Hematopoietic multipotent progenitor cell (in vitro differentiated cells): Measurements from ENCODE around the gene BMPR1A. TPM values are rescaled to one million over a fixed set of nuclear protein-coding genes. Genes with fewer than 3 reads are reported as not detected.
A peak's percentile ranks its signal among the peaks of the same experiment; 100 is the strongest.

ENCODE experiments used
- DNase-seq, 3 donors: peaks; one replicate each; pipeline ENCODE4 v3.0.0-alpha.2; 2011 to 2015; ENCODE audit warnings: low read depth in 2 of 3, low spot score in 2 of 3
- total RNA-seq: library from RNA; depleted of rRNA; stranded (reverse); fragments of >200 nt; gene quantifications from one replicate; pipeline ENCODE4 v1.2.3, GENCODE V29; 2012

The BMPR1A gene
- total RNA-seq, 1 donor = under 0.01 TPM

DNA sequence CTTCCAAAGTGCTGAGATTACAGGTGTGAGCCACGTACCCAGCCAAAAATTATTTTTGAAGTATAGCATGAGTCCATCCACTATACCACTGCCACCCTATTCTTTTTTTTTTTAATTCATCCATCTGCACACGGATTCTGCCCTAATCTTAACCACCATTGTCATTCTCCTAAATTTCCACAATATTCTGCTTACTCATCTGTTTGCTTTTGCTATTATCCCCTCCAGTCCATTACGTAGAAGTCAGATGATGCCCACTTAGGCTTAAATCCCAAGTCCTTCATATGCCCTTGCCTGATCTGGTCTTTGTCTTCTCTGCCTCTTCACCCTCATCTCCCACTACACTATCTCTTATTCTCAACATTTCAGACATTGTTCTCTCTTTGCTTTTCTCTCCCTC, 114.3 kb downstream of the BMPR1A start:
- DNase-seq = no peak

DNA sequence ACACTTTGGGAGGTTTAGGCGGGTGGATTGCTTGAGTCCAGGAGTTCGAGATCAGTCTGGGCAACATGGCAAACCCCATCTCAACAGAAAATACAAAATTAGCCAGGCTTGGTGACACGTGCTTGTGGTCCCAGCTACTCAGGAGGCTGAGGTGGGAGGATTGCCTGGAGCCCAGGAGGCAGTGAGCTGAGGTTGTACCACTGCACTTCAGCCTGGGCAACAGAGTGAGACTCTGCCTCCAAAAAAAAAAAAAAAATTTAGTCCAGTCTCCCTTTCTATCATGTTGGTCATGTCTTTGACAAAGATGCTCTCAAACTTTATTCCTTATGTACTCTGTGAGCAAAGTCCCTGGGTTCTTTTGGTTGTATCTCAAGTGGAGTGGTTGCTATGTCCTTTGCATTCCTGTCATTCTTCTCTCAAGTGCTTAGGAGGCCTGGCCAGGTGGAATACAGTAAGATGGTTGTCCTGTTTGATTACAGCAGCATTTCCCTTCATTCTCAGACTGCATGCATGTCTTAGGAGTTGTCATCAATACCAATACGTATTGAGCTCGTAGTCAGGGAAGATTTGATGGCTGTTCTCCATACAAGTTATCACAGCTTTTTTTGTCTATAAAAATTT, 115.3 kb downstream of the BMPR1A start:
- no peak for DNase-seq

DNA sequence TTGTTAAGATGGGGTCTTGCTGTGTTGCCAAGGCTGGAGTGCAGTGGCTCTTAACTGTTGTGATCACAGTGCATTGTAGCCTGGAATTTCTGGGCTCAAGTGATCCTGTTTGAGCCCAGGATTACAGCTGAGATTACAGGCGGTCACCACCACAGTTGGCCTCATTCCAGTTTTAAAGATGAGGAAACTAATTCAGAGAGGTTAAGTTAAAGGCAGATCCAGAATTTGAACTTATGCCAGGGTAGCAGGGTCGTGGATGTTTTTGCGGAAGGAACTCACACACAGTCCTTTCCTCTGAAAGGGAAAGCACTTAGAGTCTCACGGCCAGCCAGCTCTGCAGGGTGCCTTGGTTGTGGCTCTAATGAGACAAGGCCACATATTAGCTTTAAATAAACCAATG, 116.3 kb downstream of the BMPR1A start:
- DNase-seq = peak in 2 of 3 donors; percentile 18 to 63

DNA sequence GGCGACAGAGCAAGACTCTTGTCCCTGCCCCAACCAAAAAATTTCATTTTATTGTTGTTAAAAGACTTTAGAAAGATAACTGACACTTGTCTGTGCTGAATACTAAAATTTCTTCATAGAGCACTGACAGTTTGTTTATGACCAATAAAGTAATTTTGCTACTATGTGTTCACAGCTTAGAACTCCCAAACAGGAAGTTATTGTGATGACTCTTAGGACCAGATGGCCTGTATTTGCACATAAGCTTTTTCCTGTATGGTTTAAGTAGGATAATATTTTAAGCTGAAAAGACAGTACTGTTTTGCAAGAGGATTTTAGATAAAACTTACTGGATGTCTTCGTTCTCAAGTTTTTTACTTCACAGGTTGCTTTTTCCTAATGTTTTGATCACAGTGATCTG, 120.3 kb downstream of the BMPR1A start:
- peak in 2 of 3 donors; percentile 46 to 74 for DNase-seq

DNA sequence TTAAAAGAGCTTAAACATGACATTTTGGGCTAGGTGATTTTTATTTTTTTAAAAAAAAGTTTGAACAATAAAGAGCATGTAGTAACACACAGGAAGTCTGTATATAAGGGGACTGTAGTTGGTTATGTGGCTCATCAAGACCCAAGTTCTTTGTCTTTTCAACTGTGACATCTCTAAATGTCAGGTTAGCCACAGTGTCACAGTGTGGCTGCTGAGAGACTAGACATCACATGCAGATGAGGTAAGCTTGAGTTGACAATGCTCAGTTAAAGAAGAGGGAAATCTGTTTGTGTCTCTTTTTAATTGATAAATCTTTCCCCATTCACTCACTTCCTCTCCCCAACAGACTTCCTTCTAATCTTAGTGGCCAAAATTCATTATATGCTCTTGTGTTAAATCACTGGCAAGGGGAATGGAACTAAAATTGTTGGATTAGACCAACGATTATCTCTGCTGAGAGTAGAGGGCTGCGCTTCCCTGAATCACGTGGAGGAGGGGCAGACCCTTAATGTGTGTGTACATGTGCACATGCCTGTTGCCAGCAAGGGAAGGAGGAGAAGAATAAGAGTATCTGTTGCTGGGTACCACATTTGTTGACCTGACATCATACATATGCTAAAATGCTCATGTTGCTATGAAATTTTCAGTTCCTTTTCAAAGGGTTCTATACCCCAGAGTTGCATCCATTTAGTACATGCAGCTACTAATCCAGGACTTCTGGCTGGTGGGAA, 122.7 kb downstream of the BMPR1A start:
- DNase-seq = no peak

DNA sequence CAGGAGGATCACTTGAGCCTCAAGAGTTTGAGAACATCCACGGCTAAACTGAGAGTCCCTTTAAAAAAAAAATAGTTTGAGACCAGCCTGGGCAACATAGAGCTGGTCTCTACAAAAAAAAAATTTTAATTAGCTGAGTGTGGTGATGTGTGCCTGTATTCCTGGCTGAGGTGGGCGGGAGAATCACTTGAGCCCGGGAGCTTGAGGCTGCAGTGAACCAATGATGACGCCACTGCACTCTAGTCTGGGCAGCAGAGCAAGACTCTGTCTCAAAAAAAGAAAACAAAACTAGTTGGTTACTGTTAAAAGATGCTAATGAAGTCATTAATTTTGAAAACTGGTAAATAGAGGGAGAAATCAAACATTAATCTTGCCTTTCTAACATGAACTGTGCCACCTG, 124.6 kb downstream of the BMPR1A start:
- no peak for DNase-seq

DNA sequence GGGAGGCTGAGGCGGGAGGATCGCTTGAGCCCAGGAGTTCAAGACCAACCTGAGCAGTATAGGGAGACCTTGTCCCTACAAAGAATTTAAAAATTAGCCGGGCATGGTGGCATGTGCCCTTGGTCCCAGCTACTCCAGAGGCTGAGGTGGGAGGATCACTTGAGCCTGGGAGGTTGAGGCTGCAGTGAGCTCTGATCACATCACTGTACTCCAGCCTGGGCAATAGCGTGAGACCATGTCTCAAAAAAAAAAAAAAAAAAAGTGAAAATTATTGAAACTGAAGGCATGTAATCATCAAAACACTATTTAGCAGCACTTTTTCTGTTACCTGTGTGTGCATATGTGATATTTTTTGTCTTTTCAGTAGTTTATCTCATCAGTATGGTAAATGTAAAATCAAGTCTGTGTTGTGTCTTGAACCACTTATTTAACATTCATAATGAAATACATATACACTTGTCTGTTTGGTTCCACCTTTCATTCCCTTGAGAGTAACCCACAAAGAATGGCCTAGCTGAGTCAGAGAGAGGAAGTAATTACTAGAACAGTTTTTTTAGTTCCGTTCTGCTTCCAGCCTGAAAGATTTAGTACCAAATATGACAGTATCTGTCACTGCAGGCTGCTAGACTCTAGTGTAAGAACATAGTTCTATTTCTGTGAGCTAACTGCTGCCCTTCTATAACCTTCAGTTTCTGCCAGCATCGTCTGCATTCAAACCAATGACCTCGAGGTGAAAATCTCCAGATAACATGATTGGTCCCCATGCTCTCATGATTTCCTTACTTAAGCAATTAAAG, 132.4 kb downstream of the BMPR1A start:
- DNase-seq = peak in 2 of 3 donors; percentile 73 to 93

DNA sequence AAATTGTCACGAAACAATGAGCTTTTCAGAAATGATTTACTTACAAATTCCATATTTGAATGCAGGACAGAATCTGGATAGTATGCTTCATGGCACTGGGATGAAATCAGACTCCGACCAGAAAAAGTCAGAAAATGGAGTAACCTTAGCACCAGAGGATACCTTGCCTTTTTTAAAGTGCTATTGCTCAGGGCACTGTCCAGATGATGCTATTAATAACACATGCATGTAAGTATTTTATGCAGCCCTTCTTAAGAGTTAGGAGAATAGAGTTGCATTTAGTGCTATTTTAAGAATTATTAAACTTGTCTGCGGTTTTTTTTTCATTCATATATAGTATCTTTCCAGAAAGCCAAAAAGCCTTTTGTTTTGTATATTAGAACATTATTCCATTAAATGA, 133.6 kb downstream of the BMPR1A start:
- no peak for DNase-seq

DNA sequence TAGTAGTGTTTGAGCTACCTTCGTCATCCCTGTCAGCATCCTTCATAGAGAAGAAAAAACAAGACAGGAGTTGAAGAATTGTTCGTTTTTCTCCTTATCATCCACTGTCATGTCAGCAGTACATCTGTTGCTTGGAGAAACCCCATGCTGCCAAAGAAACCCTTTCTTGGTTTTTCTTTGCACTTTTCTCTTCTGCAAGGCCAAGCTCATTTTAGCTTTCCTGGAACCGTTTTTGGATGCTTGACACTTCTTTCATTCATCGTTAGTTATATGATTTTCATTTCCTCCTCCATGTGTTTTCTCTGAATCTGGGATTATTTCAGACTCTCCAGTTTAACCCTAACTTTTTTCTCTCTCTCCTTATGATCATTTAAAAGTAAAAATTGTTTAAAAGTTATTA, 142.1 kb downstream of the BMPR1A start:
- DNase-seq = no peak

DNA sequence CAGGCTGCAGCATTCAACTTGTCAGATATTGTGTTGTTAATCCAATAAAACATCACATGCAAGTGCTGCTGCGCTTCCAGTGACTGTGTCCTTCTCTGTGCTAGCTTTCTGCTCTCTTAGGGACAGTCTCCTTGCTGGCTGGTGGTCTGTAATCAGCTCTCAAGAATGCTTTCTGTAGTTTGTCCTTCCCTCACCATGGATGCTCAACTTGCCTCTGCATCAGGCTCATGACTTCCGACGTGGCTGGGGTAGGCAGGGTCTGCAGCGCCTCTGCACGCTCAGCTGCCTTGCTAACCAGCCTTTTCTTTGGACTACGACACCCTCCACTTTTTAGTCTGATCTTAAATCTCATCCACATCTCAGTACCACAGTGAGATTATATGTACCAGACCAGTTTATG, 142.7 kb downstream of the BMPR1A start:
- no peak for DNase-seq

DNA sequence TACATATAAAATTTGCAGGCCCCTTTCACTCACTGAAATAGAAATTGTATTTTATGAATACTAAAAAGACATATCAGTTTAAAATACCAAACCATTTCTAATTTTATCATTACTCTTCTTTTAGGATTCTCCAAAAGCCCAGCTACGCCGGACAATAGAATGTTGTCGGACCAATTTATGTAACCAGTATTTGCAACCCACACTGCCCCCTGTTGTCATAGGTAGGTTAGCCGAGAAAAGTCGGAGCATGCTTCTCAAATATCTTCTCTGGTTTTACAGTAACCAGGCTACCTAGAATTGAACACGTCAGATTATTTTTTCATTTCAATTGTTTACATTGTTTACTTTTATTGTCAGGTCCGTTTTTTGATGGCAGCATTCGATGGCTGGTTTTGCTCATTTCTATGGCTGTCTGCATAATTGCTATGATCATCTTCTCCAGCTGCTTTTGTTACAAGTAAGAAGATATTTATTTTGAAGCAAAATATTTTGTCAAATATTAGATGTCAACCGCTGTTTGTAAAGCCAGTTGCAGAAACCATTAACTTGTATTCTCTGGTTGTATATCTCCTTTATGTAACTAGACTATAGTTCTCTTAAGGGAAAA, 143.4 kb downstream of the BMPR1A start:
- peak; percentile 16 to 70 (median 37) for DNase-seq

DNA sequence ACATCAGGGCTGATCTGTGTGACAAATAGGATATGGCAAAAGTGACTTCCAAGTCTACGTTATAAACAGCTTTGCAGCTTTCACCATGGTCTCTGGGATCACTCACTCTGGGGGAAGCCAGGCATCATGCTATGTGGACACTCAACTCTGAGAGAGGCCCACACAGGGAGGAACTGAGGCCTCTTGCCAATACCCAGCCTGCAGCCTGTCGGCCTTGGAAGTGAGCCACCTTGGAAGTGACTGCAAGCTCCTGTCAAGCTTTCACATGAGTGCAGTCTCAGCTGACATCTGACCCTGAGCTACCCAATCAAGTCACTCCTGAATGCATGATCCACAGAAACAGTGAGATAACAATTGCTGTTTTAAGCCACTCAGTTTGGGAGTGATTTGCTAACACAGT, 144.5 kb downstream of the BMPR1A start:
- no peak for DNase-seq

DNA sequence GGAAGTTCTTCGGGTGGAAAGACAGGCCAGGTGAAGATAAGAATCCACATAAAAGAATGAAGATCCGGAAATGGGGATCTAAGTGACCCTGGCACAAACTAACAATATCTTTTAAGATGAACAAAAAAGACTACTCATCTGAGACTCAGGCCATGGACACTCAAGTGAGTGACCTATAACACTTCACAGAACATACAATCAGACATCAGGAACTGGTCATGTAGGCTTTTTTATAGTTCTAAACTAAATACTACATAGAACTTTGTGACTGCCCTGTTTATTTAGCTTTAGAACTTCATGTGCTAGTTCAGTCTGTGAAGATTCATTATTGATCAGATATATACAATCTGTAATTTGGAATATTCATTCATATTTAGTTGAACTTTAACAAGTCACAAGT, 148.2 kb downstream of the BMPR1A start:
- no peak for DNase-seq

DNA sequence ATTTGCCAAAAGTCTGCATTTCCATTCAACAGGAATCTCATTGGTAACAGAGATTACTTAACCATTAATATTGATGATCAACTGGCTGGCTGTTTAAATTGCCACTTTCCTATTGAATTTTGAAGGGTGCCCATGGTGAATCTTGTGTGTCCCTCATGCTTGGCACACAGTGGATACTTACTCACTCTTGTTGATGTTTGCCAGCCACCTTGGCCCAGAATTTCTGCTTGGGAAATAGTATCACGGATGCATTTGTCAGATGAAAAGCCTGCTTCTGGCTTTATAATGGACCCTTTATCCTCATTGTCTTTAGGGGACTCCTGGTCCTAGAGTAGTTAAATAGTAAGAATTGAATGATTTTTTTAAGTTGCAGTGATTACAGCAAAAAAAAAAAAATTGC, 149.0 kb downstream of the BMPR1A start:
- DNase-seq = no peak

DNA sequence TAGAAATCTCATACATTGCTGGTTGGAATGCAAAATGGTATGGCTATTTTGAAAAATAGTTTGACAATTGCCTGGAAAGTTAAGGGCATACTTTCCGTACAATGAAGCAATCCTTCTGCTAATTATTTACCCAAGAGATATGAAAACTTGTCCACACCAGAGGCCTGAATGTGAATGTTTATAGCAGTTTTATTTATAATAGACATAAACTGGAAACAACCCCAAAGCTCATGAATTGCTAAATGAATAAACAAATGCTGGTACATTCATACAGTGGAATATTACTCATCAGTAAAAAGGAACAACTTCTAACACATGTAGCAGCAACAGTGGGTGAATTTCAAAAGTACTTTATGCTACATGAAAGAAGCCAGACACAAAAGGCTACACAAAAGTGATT, 158.3 kb downstream of the BMPR1A start:
- no peak for DNase-seq

DNA sequence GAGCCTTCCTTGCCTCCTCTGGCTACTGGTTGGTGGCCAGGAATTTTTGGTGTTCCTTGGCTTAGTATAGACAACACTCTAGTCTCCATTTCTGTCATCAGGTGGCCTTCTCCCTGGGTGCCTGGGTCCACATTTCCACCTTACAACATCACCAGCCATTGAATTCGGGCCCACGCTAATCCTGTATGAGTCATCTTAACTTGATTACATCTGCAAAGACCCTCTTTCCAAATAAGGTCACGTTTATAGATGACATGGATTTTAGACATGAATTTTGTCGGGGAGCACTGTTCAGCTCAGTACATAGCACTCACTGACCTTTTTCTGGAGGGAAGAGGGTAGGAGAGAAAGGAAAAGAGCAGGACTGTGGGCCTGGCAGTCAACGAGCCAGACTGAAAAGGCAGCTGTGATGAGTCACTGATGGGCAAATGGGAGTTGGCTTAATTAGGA, 161.6 kb downstream of the BMPR1A start:
- no peak for DNase-seq

DNA sequence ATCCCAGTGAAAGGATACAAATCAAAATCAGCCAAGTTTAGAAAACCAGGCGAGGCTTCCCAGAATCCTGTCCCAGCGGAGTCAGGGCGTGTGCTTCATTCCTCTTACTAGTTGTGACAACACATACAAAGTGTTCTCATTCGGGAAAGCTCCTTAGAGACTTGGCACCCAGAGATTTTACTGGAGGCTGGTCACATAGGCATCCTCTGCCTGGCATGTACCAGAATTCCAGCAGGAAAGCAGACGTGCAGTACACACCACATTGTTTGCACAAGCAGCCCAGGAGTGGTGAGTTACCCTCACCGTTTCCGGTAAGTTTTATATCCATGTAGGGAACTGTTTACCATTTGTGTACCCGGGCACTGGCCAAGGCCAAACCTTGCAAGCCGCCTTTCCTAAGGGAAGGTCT, 166.1 kb downstream of the BMPR1A start:
- no peak for DNase-seq

DNA sequence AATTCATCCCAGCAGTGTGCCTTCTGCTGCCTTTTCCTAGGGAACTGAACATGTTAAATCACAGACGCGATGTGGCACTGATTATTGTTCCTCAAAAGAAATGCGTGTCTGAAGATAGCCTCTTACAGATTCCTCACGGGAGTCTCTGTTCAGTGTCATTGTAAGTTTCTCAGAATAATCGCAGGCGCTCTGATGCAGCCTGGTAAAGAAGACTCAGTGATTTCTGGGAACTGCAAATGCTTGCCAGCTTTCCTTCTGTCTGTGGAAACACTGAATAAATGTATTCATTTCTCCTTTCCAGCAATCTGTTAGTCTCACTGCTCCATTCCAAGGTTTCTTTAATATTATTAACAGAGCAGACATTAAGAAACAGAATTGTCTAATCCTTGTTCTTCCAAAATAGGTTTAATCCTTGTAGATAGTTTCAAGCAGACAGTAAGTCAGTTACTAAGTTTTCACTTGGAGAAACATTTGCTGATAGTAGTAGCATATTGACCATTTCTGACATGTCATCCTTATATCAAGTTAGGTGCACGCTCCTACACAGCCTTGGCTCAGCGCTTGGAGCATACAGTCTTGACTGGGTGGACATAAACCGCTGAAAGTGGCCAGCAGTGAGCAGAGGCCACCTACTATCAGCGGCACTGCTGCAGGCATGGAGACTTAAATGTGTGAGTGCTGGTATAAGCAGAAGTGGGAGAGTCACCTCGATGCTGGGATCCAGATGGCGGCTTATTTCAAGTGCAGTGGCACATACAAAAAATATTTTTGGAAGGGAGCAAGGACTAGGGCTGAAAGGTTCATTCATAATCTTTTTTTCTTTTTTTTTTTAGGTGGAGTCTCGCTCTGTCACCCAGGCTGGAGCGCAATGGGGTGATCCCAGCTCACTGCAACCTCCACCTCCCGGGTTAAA, 173.3 kb downstream of the BMPR1A start:
- DNase-seq = no peak

DNA sequence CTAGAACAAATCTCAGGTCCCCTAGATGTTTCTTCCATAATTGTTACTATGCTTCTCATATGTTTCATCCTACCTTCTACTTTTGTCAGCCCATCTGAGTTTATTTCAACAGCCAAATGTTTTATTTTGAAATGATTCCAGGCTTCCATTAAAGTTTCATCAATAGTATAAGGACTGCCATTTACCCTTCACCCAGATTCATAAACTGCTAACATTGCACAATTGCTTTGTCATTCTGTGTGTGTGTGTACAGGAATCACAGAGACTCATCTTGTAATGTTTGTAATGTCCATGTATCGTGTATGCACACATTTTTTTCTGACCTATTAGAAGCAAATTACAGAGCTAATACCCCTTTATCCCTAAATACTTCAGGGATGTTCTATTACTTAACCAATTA, 175.5 kb downstream of the BMPR1A start:
- no peak for DNase-seq

DNA sequence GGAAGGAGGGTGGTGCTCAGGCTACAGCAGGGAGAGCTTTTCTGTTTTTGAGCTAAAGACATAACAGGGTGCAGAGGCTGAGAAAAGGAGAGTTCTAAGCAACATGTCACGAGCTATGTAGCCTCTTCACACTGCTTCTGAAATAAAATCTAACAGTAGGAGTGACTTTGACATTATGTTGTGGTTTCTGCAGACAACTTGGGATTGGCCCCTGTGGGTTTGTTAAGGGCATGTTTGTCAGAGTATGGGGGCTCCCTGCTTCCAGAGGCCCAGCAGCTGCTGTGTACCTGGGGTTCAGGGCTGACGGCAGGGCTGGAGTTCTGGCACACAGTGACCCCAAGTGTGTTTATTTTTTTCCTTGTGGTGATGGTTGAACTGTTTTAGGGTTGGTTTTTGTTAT, 176.3 kb downstream of the BMPR1A start:
- DNase-seq = no peak
